ENCODE results near the gene UGT1A5.

Gene UGT1A5

GRCh38 chr2:233764761-233765160, 52.1 kb downstream of the UGT1A5 start:
- in situ Hi-C loops (cut with HindIII; ENCODE audit: low pct_ligation_motif_present, low pct_unique_long_range_greater_than_20kb, low sequenced_read_pairs): no loop called here
- no peak for DNase-seq

- in situ Hi-C loops (cut with HindIII; ENCODE audit: low pct_ligation_motif_present, low pct_unique_long_range_greater_than_20kb, low sequenced_read_pairs): no loop called here
- DNase-seq: no peak
Measured at GRCh38 chr2:233766416-233766815, 53.7 kb downstream of the UGT1A5 start.

- in situ Hi-C loops (cut with HindIII; ENCODE audit: low pct_ligation_motif_present, low pct_unique_long_range_greater_than_20kb, low sequenced_read_pairs): no loop called here
- no peak for DNase-seq
Measured at GRCh38 chr2:233768076-233768475, 55.4 kb downstream of the UGT1A5 start.

- DNase-seq: no peak
- in situ Hi-C loops (cut with HindIII; ENCODE audit: low pct_ligation_motif_present, low pct_unique_long_range_greater_than_20kb, low sequenced_read_pairs): no loop called here
Measured at GRCh38 chr2:233769260-233769659, 56.6 kb downstream of the UGT1A5 start.

- DNase-seq: no peak
- in situ Hi-C loops (cut with HindIII; ENCODE audit: low pct_ligation_motif_present, low pct_unique_long_range_greater_than_20kb, low sequenced_read_pairs): no loop called here
Measured at GRCh38 chr2:233772153-233772552, 59.4 kb downstream of the UGT1A5 start.

- DNase-seq: no peak
- in situ Hi-C loops (cut with HindIII; ENCODE audit: low pct_ligation_motif_present, low pct_unique_long_range_greater_than_20kb, low sequenced_read_pairs): no loop called here
Measured at GRCh38 chr2:233772583-233772982, 59.9 kb downstream of the UGT1A5 start.

- in situ Hi-C loops (cut with HindIII; ENCODE audit: low pct_ligation_motif_present, low pct_unique_long_range_greater_than_20kb, low sequenced_read_pairs): no loop called here
- no peak for DNase-seq
Measured at GRCh38 chr2:233773854-233774253, 61.1 kb downstream of the UGT1A5 start.

GRCh38 chr2:233775414-233775813, 62.7 kb downstream of the UGT1A5 start:
- in situ Hi-C loops (cut with HindIII; ENCODE audit: low pct_ligation_motif_present, low pct_unique_long_range_greater_than_20kb, low sequenced_read_pairs): no loop called here
- no peak for DNase-seq

GRCh38 chr2:233778030-233778429, 65.3 kb downstream of the UGT1A5 start, which contains the start of gene MROH2A:
Gene MROH2A (plus strand): TSS chr2:233778330. CDS start chr2:233779359, 1,029 bp downstream.
- in situ Hi-C loops (cut with HindIII; ENCODE audit: low pct_ligation_motif_present, low pct_unique_long_range_greater_than_20kb, low sequenced_read_pairs): no loop called here
- no peak for DNase-seq

- no peak for DNase-seq
- in situ Hi-C loops (cut with HindIII; ENCODE audit: low pct_ligation_motif_present, low pct_unique_long_range_greater_than_20kb, low sequenced_read_pairs): no loop called here
Measured at GRCh38 chr2:233779722-233780121, 67.0 kb downstream of the UGT1A5 start.

GRCh38 chr2:233780771-233781170, 68.1 kb downstream of the UGT1A5 start:
- no peak for DNase-seq
- in situ Hi-C loops (cut with HindIII; ENCODE audit: low pct_ligation_motif_present, low pct_unique_long_range_greater_than_20kb, low sequenced_read_pairs): no loop called here

- in situ Hi-C loops (cut with HindIII; ENCODE audit: low pct_ligation_motif_present, low pct_unique_long_range_greater_than_20kb, low sequenced_read_pairs): no loop called here
- DNase-seq: no peak
Measured at GRCh38 chr2:233789554-233789953, 76.8 kb downstream of the UGT1A5 start.

GRCh38 chr2:233791151-233791882, 78.6 kb downstream of the UGT1A5 start:
- no peak for DNase-seq
- in situ Hi-C loops (cut with HindIII; ENCODE audit: low pct_ligation_motif_present, low pct_unique_long_range_greater_than_20kb, low sequenced_read_pairs): no loop called here

- DNase-seq: no peak
- in situ Hi-C loops (cut with HindIII; ENCODE audit: low pct_ligation_motif_present, low pct_unique_long_range_greater_than_20kb, low sequenced_read_pairs): no loop called here
Measured at GRCh38 chr2:233791883-233792329, 79.2 kb downstream of the UGT1A5 start.

GRCh38 chr2:233792720-233793119, 80.0 kb downstream of the UGT1A5 start:
- DNase-seq: no peak
- in situ Hi-C loops (cut with HindIII; ENCODE audit: low pct_ligation_motif_present, low pct_unique_long_range_greater_than_20kb, low sequenced_read_pairs): no loop called here

- in situ Hi-C loops (cut with HindIII; ENCODE audit: low pct_ligation_motif_present, low pct_unique_long_range_greater_than_20kb, low sequenced_read_pairs): no loop called here
- no peak for DNase-seq
Measured at GRCh38 chr2:233793465-233794127, 80.9 kb downstream of the UGT1A5 start.

- in situ Hi-C loops (cut with HindIII; ENCODE audit: low pct_ligation_motif_present, low pct_unique_long_range_greater_than_20kb, low sequenced_read_pairs): no loop called here
- DNase-seq: no peak
Measured at GRCh38 chr2:233794128-233794658, 81.5 kb downstream of the UGT1A5 start.

GRCh38 chr2:233795735-233796171, 83.0 kb downstream of the UGT1A5 start:
- no peak for DNase-seq
- in situ Hi-C loops (cut with HindIII; ENCODE audit: low pct_ligation_motif_present, low pct_unique_long_range_greater_than_20kb, low sequenced_read_pairs): no loop called here

- DNase-seq: no peak
- in situ Hi-C loops (cut with HindIII; ENCODE audit: low pct_ligation_motif_present, low pct_unique_long_range_greater_than_20kb, low sequenced_read_pairs): no loop called here
Measured at GRCh38 chr2:233796254-233796653, 83.5 kb downstream of the UGT1A5 start.

Measured in ACHN (cell line).